IMR-90 (cell line): ENCODE results near the gene PTS.

Experiments
- BHLHE40 ChIP-seq: fragments of 150-350 bp; IDR thresholded peaks from 2 replicates; pipeline ENCODE4 v1.6.1; 2016; ENCODE audit warnings: mild to moderate bottlenecking, low read depth, low read length
- FOS ChIP-seq: fragments of 150-350 bp; IDR thresholded peaks from 2 replicates; pipeline ENCODE4 v1.6.1; 2016; ENCODE audit warnings: low read depth, low read length
- RAD21 ChIP-seq: IDR thresholded peaks from 2 replicates; pipeline ENCODE4 v1.6.1; 2012; ENCODE audit warnings: low read length, improper control_type of control experiment
- RFX5 ChIP-seq: IDR thresholded peaks from 2 replicates; pipeline ENCODE4 v1.8.0; 2012; ENCODE audit warnings: low read depth, mild to moderate bottlenecking, low read length, moderate library complexity
- SMC3 ChIP-seq: fragments of 150-350 bp; IDR thresholded peaks from 2 replicates; pipeline ENCODE4 v1.6.1; 2016; ENCODE audit warnings: low read depth, mild to moderate bottlenecking, antibody characterized with exemption, low read length, moderate library complexity
- TF ChIP-seq, protein P1 (sequence below): conservative IDR thresholded peaks from 2 replicates; pipeline ENCODE4 v1.5.1; 2012; ENCODE audit warnings: mild to moderate bottlenecking, low read depth, low read length, improper control_type of control experiment

DNA sequence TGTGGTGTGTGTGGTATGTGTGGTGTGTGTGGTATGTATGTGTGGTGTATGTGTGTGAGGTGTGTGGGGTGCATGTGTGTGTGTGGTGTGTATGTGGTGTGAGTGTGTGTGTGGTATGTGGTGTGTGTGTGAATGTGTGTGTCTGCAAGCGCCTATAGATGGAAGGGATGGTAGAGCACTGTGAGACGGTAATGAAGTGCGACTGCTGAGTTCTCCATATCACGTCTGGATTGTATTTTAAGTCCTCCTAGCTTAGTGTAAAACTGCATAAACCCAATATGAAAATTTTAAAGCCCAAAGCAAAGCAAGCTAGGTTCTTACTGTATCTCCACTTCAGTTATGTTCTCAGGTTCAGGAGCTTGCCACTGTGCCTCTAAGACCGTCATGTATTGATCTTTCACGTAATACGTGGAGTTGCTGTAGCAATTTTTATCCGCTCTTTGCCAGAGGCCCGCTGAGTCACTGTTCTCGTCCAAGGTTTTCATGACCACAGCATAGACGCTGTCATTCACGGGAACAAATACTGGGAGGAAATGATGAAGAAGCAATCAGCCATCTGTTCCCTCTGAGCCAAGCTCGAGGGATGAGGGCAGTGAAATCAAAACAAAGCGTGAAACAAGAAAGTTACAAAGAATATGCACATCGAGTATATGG is 29.0 kb downstream of the PTS start:
- TF ChIP-seq, protein P1, sequence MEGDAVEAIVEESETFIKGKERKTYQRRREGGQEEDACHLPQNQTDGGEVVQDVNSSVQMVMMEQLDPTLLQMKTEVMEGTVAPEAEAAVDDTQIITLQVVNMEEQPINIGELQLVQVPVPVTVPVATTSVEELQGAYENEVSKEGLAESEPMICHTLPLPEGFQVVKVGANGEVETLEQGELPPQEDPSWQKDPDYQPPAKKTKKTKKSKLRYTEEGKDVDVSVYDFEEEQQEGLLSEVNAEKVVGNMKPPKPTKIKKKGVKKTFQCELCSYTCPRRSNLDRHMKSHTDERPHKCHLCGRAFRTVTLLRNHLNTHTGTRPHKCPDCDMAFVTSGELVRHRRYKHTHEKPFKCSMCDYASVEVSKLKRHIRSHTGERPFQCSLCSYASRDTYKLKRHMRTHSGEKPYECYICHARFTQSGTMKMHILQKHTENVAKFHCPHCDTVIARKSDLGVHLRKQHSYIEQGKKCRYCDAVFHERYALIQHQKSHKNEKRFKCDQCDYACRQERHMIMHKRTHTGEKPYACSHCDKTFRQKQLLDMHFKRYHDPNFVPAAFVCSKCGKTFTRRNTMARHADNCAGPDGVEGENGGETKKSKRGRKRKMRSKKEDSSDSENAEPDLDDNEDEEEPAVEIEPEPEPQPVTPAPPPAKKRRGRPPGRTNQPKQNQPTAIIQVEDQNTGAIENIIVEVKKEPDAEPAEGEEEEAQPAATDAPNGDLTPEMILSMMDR: no peak
- TF ChIP-seq FOS (no peak), BHLHE40 (no peak), RAD21 (no peak), SMC3 (no peak), RFX5 (no peak)
